Measurements from ENCODE around the gene ACBD7. TPM values are rescaled to one million over a fixed set of nuclear protein-coding genes. Genes with fewer than 3 reads are reported as not detected.

ACBD7 gene
- total and polyA plus RNA-seq, 5 experiments from 2014 or later: 0.19 to 1.2 TPM; not detected in 3

DNA sequence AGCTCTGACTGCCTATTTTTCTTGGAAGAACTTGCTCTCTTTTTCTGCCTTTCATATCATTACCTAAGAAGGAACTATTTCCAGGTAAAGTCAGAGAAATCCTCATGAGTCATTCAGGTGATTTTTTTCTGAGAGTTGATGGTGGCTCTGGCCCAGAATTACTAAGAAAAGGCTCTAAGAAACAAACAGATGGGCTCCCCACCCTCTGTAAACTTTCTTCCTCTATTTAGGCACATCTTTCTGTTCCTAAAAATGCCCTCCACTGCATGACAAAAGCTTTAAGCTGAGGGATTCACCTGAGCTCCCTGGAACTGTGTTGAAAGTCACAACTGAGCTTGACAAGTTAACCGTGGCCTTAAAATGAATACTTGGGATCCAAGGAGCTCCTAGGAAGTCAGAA, 43.2 kb downstream of the ACBD7 start:
- no peaks in the 10 kb centered on the region for H3K27me3 Mint-ChIP-seq
- no peak for ATAC-seq
- H3K4me3 Mint-ChIP-seq: no peak overlapping the region
- H3K9me3 Mint-ChIP-seq: peaks cover 0 to 10% (median 0%) of the 10 kb centered on the region in 9 donors
- no peak overlapping the region for H3K27ac Mint-ChIP-seq
- DNase-seq: no peak
- peaks cover 2 to 7% (median 2%) of the 10 kb centered on the region in 4 donors for H3K4me1 Mint-ChIP-seq
- POLR2A ChIA-PET: no interaction called here
- peaks cover 0 to 5% (median 0%) of the 10 kb centered on the region in 3 donors for H3K36me3 Mint-ChIP-seq

DNA sequence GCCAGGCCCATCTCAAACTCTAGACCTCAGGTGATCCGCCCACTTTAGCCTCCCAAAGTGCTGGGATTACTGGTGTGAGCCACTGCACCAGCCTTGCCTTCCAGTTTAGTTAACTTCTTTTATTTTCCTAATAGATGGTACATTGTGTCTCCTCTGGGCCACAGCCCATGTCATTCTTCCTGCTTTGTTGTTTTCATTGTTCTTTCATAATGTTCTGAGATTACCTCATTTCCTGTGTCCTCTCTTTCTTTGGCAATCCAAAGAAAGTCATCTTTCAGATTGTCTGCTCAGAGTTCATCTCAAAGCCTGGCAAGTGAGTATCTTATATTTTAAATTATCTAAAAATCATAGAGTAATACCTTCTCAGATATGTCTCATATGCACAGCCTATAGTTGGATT, 44.9 kb downstream of the ACBD7 start, which contains the start of gene OLAH:
Gene OLAH, plus strand, starts transcription at position 270 of the 400 bp plus-strand sequence. CDS start 3,346 bp downstream, outside the sequence.
- peak in 1 of 2 donors; percentile 51 for ATAC-seq
- POLR2A ChIA-PET: no interaction called here

DNA sequence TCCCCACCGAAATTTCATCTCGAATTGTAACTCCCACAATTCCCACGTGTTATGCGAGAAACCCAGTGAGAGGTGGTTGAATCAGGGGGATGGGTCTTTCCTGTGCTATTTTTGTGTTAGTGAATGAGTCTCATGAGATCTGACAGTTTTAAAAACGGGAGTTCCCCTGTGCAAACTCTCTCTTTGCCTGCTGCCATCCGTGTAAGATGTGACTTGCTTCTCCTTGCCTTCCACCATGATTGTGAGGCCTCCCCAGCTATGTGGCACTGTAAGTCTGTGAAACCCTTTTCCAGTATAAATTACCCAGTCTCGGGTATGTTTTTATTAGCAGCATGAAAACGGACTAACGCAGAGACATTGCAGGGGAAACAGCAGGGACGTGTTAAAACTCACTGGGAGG, 50.2 kb downstream of the ACBD7 start:
- Mint-ChIP-seq H3K27me3 (no peaks in the 10 kb centered on the region), H3K4me1 (peaks cover 6 to 10% (median 8%) of the 10 kb centered on the region in 4 donors), H3K27ac (no peak overlapping the region), H3K4me3 (no peak overlapping the region), H3K36me3 (peaks cover 0 to under 1% (median 0%) of the 10 kb centered on the region in 3 donors), H3K9me3 (peaks cover 0 to 4% (median 0%) of the 10 kb centered on the region in 9 donors)
- POLR2A ChIA-PET: no interaction called here
- no peak for ATAC-seq
- DNase-seq: no peak

More for the DNA sequence above, 44.9 kb downstream of the ACBD7 start, which contains the start of gene OLAH:
- Mint-ChIP-seq H3K36me3 (peaks cover 0 to 5% (median 0%) of the 10 kb centered on the region in 3 donors), H3K4me1 (peaks cover 2 to 7% (median 2%) of the 10 kb centered on the region in 4 donors), H3K9me3 (peaks cover 0 to 10% (median 0%) of the 10 kb centered on the region in 9 donors), H3K27ac (peak within 1 kb of the TSS in 2 of 10 donors; percentile 3 to 51), H3K27me3 (no peaks in the 10 kb centered on the region), H3K4me3 (no peak within 1 kb of the TSS)
- peak in 2 of 10 donors; percentile 3 to 6 for DNase-seq

DNA sequence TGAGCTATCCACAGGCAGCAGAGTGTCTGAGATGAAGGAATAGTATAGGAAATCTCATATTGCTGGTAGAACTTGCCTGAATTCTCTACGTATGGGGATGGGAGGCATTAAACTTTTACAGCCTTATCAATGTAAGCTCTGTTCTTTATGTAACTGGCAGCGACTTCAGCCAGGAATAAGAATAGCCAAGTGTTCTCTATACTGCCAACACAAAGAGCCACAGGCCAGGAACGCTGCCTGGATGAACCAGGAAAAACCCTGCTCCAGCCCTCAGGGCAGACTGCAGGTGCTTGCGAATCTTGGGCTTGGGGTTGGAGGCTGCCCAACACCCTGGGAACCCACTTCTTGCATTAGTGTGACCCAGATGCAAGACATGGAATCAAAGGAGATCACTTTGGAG, 50.9 kb downstream of the ACBD7 start:
- no peaks in the 10 kb centered on the region for H3K27me3 Mint-ChIP-seq
- ATAC-seq: no peak
- H3K4me1 Mint-ChIP-seq: peaks cover 7 to 9% (median 8%) of the 10 kb centered on the region in 4 donors
- POLR2A ChIA-PET: no interaction called here
- DNase-seq: no peak
- no peak overlapping the region for H3K27ac Mint-ChIP-seq
- no peaks in the 10 kb centered on the region for H3K36me3 Mint-ChIP-seq
- H3K9me3 Mint-ChIP-seq: peaks cover 0 to 4% (median 0%) of the 10 kb centered on the region in 9 donors
- H3K4me3 Mint-ChIP-seq: no peak overlapping the region

DNA sequence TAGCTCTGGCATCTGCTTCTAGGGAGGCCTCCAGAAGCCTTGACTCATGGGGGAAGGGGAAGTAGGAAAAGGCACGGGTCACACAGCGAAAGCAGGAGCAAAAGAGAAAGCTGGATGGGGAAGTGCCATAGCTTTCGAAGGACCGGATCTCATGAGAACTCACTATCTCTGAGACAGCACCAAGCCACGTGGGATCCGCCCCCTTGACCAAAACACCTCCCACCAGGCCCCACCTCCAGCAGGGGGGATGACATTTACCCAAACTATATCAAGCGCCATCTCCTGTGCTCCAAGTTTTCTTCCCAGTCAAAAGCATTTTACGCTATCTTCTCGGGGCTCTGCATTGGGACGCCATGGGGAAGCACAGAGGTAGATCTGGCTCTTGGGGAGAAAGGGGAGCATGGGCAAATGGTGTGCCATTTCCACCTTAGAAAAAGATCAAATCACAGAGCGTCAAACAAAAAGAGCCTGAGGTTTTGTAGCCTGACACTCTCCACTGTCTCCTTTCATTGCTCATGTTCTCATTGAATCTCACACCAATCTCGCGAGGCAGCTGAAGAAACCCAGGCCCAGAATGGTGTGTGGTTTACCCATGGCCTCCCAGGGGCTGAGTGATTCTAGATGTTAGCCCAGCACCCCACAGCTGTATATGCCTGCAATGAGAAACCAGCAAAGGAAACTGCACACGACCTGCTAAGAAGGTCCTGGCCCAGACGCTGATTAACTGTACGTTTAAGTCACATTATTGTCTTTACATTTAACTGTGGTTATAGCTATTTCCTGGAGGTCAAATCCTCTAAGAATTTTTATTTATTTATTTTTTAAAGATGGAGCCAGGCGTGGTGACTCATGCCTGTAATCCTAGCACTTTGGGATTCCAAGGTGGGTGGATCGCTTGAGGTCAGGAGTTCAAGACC, 52.9 kb downstream of the ACBD7 start:
- no peaks in the 10 kb centered on the region for H3K36me3 Mint-ChIP-seq
- H3K9me3 Mint-ChIP-seq: peaks cover 0 to 4% (median 0%) of the 10 kb centered on the region in 9 donors
- H3K27me3 Mint-ChIP-seq: no peaks in the 10 kb centered on the region
- peak in 1 of 2 donors; percentile 51 for ATAC-seq
- H3K4me1 Mint-ChIP-seq: peaks cover 7 to 9% (median 8%) of the 10 kb centered on the region in 4 donors
- peak overlapping the region in 5 of 10 donors; percentile 5 to 64 (median 49) for H3K4me3 Mint-ChIP-seq
- DNase-seq: peak in 1 of 10 donors; percentile 1
- peak overlapping the region in 1 of 10 donors; percentile 61 for H3K27ac Mint-ChIP-seq
- POLR2A ChIA-PET: no interaction called here

DNA sequence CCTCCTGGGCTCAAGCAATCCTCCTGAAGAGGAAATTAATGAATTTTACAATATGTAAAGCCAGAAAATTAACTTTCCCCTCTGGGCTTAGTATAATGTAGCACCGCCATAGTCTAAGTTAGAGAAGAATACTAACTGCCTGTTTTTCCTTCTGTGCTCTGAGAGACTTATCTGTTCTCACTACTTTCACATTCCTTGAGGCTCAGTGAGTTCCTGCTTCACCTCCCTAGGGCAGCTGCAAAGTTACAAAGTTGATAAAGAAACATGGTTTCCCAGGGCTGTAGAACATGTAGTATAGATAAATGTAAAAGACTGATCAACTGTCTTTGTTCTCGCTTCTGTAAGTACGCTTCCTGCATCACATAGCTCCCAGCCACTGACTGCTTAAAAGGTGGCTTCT, 60.8 kb downstream of the ACBD7 start:
- no peak for ATAC-seq
- Mint-ChIP-seq H3K4me1 (peaks cover 0 to 9% (median 1%) of the 10 kb centered on the region in 4 donors), H3K9me3 (peaks cover 0 to 2% (median 0%) of the 10 kb centered on the region in 9 donors), H3K27me3 (no peaks in the 10 kb centered on the region), H3K27ac (peak overlapping the region in 1 of 10 donors; percentile 41), H3K36me3 (peaks cover 0 to 4% (median 0%) of the 10 kb centered on the region in 3 donors), H3K4me3 (no peak overlapping the region)
- POLR2A ChIA-PET: no interaction called here
- no peak for DNase-seq

Other genes with a start within 250 kb of the ACBD7 start
- 1 to 10 TPM; 3.9 to 4.4 TPM for gene SUV39H2, start 209.9 kb downstream of the ACBD7 start, total RNA-seq
- 1 to 10 TPM; 2.8 to 8.6 (median 3.7) TPM for gene SUV39H2, start 209.9 kb downstream of the ACBD7 start, polyA plus RNA-seq
- 10 to 100 TPM; 24.0 to 32.4 TPM for gene DCLRE1C, start 134.7 kb downstream of the ACBD7 start, total RNA-seq
- gene DCLRE1C, start 134.7 kb downstream of the ACBD7 start, polyA plus RNA-seq: 10 to 100 TPM; 15.8 to 20.5 (median 16.9) TPM
- not detected for gene MEIG1, start 129.4 kb downstream of the ACBD7 start, total RNA-seq
- 1 to 10 TPM in 1 of 3 donors, under 1 TPM in 1, not detected in 1; 0.55 to 2.2 TPM for gene MEIG1, start 129.4 kb downstream of the ACBD7 start, polyA plus RNA-seq
- gene OLAH, start 44.8 kb downstream of the ACBD7 start, total RNA-seq: not detected
- gene OLAH, start 44.8 kb downstream of the ACBD7 start, polyA plus RNA-seq: not detected
- 10 to 100 TPM; 15.0 to 15.5 TPM for gene RPP38, start 8.6 kb upstream of the ACBD7 start, total RNA-seq
- 10 to 100 TPM; 19.9 to 32.0 (median 21.3) TPM for gene RPP38, start 8.6 kb upstream of the ACBD7 start, polyA plus RNA-seq
- gene NMT2, start 79.9 kb upstream of the ACBD7 start, total RNA-seq: 10 to 100 TPM; 81.3 to 86.4 TPM
- gene NMT2, start 79.9 kb upstream of the ACBD7 start, polyA plus RNA-seq: 10 to 100 TPM; 31.7 to 40.4 (median 34.9) TPM